Epithelial cell of alveolus of lung (primary cell): Measurements from ENCODE around the gene MAGEA12. TPM values are rescaled to one million over a fixed set of nuclear protein-coding genes. Genes with fewer than 3 reads are reported as not detected.

Source experiments
- total RNA-seq: library from RNA; depleted of rRNA; stranded (reverse); fragments of >200 nt; gene quantifications from 2 replicates; pipeline ENCODE4 v1.2.1, GENCODE V29; 2015

The MAGEA12 gene
- not detected in 2 replicates for total RNA-seq

GRCh38 chrX:152733261-152733975 is at the start of gene MAGEA12, which contains the start of gene CSAG1:
TSS of gene MAGEA12 (plus strand) at chrX:152733757. CDS start at chrX:152736162, 2,405 bp downstream.
TSS of gene CSAG1 (minus strand) at chrX:152733721. CDS start at chrX:152732460, 1,261 bp downstream.

GRCh38 chrX:152697952-152698931 is 35.3 kb upstream of the MAGEA12 start, which contains the start of gene MAGEA3:
TSS of gene MAGEA3 (plus strand) at chrX:152698794. CDS start at chrX:152700833, 2,039 bp downstream.

GRCh38 chrX:152709173-152709572 is 24.4 kb upstream of the MAGEA12 start, which contains the start of gene CSAG2:
TSS of gene CSAG2 (minus strand) at chrX:152709273. CDS start at chrX:152709112, 161 bp downstream.

GRCh38 chrX:152713815-152714787 is 19.5 kb upstream of the MAGEA12 start, which contains the start of gene MAGEA2B:
TSS of gene MAGEA2B (plus strand) at chrX:152714628. CDS start at chrX:152717107, 2,479 bp downstream.

GRCh38 chrX:152753686-152754650 is 20.4 kb downstream of the MAGEA12 start, which contains the start of gene MAGEA2:
TSS of gene MAGEA2 (minus strand) at chrX:152753842. CDS start at chrX:152751363, 2,479 bp downstream.

GRCh38 chrX:152758918-152759317 is 25.4 kb downstream of the MAGEA12 start, which contains the start of gene CSAG3:
TSS of gene CSAG3 (plus strand) at chrX:152759218.

GRCh38 chrX:152769549-152770289 is 36.2 kb downstream of the MAGEA12 start, which contains the start of gene MAGEA6:
TSS of gene MAGEA6 (minus strand) at chrX:152769689. CDS start at chrX:152767650, 2,039 bp downstream.

Other genes starting within 250 kb of the MAGEA12 start
- gene GABRQ, start 95.9 kb upstream of the MAGEA12 start, total RNA-seq, result 0.26 TPM in 1 of 2 replicates, not detected in the other
- gene MAGEA3, start 35.0 kb upstream of the MAGEA12 start, total RNA-seq, result not detected in 2 replicates
- gene CSAG2, start 24.5 kb upstream of the MAGEA12 start, total RNA-seq, result not detected in 2 replicates
- gene MAGEA2B, start 19.1 kb upstream of the MAGEA12 start, total RNA-seq, result not detected in 2 replicates
- not detected in 2 replicates for gene CSAG1, start within 50 bp of the MAGEA12 start, total RNA-seq
- gene MAGEA2, start 20.1 kb downstream of the MAGEA12 start, total RNA-seq, result not detected in 2 replicates
- not detected in 2 replicates for gene CSAG3, start 25.5 kb downstream of the MAGEA12 start, total RNA-seq
- gene MAGEA6, start 35.9 kb downstream of the MAGEA12 start, total RNA-seq, result not detected in 2 replicates
- gene CETN2, start 97.0 kb downstream of the MAGEA12 start, total RNA-seq, result 30.1 and 57.1 TPM in 2 replicates
- gene NSDHL, start 97.3 kb downstream of the MAGEA12 start, total RNA-seq, result 13.0 and 35.0 TPM in 2 replicates
- 1.5 and 4.0 TPM in 2 replicates for gene ZNF185, start 164.3 kb downstream of the MAGEA12 start, total RNA-seq